GM19023 (cell line): Measurements from ENCODE around the gene MIEF1.
"Not testable (repeated sequence)": the region's sequence is repeated elsewhere in the genome, so short reads cannot be mapped to it uniquely, and the experiment has no call there.

ENCODE experiments used
- ATAC-seq: cut with Tn5 transposase; IDR thresholded peaks from one replicate; pipeline ENCODE4 v1.9.1; 2021; ENCODE audit warnings: mild to moderate bottlenecking, moderate library complexity; ENCODE audit not compliant: unreplicated experiment

Gene MIEF1

DNA sequence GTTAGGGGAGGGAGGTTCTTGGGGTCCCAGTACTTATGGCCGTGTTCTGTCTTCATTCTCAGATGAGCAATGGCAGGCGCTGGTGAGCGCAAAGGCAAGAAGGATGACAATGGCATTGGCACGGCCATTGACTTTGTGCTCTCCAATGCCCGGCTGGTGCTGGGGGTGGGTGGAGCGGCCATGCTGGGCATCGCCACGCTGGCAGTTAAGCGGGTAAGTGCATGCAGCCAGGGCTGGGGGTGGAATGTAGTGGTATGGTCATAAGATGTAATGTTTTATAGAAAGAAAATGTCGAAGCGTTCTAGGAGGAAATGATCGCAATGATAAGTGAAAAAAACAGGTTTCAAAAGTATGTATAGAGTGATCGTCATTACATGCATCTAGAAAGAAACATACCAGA, 9.1 kb downstream of the MIEF1 start:
- no peak for ATAC-seq

DNA sequence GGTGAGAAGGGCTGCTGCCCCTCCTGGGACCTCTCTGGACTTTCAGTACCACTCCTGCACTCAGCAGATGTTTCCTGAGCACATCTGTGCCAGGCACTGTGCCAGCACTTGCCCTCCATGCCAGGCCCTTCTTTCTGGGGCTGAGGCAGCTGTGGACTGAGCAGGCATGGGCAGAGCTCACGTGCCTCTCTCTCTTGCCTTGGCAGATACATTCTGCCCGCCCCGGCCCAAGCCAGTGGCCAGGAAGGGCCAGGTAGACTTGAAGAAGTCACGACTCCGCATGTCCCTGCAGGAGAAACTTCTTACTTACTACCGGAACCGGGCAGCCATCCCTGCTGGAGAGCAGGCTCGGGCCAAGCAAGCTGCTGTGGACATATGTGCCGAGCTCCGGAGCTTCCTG, 9.9 kb downstream of the MIEF1 start:
- ATAC-seq, result no peak

DNA sequence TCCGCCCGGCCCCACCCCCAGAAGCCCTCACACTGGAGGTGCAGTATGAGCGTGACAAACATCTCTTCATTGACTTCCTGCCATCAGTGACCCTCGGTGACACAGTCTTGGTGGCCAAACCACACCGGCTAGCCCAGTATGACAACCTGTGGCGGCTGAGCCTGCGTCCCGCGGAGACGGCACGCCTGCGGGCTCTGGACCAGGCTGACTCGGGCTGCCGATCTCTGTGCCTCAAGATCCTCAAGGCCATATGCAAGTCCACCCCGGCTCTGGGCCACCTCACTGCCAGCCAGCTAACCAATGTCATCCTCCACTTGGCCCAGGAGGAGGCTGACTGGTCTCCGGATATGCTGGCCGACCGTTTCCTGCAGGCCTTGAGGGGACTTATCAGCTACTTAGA, 11.7 kb downstream of the MIEF1 start:
- ATAC-seq, result no peak

DNA sequence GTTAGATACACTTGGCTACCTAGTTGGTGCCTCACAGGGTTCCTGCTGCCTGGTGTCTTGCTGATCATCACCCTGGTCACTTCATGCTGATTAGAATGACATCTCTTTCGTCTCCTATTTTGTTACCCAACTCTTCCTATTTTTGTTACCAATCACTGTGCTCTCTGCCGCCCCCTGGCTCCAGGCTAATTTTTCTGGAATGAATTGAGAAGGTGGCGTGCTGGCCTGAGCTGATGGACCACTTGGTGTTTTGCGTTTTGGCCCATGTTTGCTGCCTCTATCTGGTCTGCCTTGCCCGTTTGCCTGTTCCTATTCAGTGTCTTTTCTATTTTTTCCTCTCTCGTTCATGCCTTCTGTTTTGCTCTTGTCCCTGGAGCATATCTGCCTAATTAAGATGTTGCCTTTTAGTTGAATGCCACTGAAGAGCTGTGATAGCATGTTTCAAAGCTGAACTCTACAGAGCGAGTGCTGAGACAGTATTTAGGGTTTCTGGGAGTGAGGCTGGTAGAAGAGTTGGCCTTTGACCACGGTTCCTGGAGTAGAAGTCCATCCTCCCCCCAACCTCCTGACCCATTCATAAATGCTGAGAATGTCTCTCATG, 12.4 kb downstream of the MIEF1 start:
- no peak for ATAC-seq

DNA sequence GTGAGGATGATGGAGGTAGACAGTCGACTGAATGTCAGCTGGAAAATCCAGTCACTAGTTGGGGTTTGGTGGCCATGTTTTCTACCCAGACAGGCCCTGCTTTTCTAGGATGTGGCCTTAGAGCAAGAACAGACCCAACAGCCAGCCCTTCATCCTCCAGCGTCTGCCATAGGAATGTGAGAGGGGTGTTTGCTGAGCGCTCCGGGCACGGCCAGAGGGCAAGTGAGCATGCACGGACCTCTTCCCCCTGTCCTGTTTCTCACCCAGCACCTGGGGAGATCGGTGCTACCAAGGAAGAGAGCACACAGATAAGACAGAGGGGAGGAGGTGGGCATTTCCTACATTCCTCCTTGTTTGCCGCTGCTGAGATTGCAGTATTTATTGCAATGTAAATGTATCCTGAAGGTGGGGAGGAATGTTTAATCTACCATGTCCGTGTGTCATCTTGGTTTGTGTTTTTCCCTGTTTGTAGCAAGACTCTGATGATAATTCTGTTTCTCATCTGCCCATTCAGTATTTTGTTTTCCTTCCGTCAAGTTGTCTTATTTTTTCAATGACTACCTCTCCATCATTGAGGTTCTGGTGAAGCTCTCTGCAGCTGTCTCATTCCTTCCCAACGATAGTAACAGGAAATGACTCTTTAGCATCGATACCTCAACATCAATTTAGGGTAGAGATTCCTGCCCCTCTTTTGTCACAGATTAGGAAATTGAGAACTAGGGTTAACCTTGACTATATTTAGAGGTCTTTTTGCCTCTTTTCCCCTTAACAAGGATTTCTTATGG, 13.4 kb downstream of the MIEF1 start:
- ATAC-seq, result no peak

DNA sequence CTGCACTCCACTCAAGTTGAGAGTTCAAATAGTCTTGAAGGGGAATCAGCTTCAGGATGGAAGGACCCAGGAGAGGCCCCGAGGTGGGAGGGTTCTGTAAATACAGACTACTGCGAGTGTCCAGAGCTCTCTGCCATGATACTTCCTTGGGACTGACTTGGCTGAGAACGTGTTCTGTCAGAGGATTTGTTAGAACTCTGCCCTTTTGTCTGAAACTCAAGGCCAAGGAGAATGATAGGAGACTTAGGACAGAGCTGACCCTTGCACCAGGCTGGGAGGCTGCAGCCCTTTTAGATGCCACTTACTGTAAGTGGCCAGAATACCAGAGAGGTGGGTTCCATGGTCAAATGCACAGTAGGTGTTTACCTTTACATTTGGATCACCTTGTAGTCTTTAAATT, 15.4 kb downstream of the MIEF1 start:
- no peak for ATAC-seq

DNA sequence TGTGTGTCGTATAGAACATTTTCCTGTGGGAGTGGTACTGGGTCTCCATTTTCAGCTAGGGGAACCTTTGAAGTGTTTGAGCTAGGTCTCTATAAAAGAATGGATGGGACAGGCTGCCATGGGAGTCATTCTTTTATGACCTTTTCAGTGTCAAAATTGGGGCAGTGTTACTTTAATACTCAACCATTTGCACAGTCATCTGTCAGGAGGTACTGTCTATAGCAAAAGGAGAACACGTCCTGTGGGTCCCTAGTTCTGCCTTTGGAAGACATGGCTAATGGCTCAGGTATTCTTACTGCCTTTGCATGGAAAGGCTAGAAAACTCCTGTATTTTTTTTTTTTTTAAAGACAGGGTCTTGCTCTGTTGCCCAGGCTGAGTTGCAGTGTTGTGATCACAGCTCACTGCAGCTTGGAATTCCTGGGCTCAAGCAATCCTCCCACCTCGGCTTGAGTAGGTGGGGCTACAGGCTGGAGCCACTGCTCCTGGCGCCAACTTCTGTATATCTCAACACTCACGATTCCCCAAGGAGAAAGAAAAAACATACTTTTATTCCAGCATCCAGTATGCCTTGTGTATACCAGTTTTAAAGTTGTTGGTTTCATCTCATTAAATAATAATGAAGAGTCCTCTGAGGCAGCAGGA, 16.2 kb downstream of the MIEF1 start:
- ATAC-seq, result no peak

DNA sequence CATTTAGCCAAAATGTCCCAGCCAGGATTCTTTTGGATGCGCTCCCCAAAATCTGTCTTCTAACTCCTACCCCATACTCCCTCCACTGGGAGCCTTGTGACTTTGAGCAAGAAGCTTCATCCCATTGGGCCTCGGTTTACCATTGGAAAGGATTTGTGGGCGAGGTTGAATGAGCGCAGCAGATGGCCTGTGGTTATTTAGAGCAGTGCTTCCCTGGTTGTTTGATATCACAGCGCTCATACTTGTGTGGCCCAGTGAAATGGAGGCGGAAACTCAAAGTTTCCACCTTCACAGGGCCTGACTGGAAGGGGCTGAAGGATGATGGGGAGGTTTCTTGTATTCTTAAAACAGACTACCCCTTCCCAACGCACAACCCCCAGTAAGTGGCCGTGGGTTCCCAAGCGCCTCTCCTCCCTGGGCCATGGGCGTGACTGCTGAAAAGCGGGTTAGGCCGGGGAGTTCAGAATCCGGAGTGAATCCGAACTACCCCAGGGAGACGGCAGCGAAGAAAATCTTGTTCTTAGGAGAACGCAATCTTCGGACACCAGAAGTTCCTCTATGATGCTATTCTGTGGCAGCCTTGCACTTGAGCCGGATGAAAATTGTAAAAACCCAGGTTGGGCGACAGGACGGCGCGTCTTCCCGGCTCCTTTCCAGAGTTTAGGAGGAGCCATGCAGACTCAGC, 17.0 kb downstream of the MIEF1 start:
- no peak for ATAC-seq

DNA sequence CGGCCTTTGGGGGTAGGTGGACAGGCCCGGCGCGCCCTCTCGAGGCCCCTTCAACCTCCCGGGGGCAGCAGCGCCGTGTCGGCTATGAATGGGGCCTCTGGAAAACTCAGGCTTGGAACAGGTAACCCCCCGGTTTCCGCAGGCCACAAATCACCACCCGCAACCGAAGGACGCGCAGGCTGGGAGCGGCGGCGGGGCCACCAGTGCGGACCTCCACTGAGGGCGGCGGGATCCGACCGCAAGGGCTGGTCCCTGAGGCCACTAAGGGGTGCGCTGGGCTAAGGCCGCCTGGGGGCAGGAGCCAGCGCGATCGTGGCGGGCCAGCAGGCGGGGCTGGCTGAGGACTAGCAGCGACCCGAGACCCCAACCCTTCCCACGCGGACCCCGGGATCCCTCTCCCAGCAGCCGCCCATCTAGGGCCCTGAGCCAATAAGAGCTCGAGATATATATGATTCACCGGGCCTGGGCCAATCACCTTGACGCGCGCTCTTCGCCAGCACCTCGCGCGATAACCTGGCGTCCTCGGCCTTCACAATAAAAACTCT, 17.7 kb downstream of the MIEF1 start:
- peak; percentile 71 for ATAC-seq

DNA sequence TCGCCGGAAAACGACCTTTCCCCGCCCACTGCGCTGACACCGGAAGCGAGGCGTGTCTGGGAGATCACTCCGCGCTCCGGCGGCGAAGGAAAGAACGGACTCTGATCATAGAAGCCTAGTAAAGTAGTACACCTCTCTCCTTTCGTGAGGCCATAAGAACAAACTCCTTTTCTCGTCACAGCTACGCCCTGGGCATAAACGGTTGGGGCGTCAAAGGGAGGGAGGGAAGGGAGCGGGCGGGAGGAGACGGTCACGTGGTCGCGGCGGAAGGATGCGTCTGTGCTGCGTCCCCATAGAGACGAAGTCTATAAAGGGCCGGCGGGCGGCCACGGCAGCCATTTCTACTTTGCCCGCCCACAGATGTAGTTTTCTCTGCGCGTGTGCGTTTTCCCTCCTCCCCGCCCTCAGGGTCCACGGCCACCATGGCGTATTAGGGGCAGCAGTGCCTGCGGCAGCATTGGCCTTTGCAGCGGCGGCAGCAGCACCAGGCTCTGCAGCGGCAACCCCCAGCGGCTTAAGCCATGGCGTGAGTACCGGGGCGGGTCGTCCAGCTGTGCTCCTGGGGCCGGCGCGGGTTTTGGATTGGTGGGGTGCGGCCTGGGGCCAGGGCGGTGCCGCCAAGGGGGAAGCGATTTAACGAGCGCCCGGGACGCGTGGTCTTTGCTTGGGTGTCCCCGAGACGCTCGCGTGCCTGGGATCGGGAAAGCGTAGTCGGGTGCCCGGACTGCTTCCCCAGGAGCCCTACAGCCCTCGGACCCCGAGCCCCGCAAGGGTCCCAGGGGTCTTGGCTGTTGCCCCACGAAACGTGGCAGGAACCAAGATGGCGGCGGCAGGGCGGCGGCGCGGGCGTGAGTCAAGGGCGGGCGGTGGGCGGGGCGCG, 18.4 kb downstream of the MIEF1 start, which contains the start of gene ATF4:
Gene ATF4, plus strand, starts transcription at position 337 of the 880 bp plus-strand sequence. CDS start 884 bp downstream, outside the sequence.
- ATAC-seq, result peak; percentile 39

DNA sequence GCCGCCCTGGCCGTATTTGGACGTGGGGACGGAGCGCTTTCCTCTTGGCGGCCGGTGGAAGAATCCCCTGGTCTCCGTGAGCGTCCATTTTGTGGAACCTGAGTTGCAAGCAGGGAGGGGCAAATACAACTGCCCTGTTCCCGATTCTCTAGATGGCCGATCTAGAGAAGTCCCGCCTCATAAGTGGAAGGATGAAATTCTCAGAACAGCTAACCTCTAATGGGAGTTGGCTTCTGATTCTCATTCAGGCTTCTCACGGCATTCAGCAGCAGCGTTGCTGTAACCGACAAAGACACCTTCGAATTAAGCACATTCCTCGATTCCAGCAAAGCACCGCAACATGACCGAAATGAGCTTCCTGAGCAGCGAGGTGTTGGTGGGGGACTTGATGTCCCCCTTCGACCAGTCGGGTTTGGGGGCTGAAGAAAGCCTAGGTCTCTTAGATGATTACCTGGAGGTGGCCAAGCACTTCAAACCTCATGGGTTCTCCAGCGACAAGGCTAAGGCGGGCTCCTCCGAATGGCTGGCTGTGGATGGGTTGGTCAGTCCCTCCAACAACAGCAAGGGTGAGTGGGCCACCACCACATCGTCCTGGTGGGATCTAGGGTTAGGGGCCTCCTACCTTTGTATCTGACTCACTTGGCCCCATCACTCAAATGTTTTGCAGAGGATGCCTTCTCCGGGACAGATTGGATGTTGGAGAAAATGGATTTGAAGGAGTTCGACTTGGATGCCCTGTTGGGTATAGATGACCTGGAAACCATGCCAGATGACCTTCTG, 19.2 kb downstream of the MIEF1 start:
- ATAC-seq, result not testable (repeated sequence)

DNA sequence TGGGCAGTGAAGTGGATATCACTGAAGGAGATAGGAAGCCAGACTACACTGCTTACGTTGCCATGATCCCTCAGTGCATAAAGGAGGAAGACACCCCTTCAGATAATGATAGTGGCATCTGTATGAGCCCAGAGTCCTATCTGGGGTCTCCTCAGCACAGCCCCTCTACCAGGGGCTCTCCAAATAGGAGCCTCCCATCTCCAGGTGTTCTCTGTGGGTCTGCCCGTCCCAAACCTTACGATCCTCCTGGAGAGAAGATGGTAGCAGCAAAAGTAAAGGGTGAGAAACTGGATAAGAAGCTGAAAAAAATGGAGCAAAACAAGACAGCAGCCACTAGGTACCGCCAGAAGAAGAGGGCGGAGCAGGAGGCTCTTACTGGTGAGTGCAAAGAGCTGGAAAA, 20.0 kb downstream of the MIEF1 start:
- not testable (repeated sequence) for ATAC-seq

DNA sequence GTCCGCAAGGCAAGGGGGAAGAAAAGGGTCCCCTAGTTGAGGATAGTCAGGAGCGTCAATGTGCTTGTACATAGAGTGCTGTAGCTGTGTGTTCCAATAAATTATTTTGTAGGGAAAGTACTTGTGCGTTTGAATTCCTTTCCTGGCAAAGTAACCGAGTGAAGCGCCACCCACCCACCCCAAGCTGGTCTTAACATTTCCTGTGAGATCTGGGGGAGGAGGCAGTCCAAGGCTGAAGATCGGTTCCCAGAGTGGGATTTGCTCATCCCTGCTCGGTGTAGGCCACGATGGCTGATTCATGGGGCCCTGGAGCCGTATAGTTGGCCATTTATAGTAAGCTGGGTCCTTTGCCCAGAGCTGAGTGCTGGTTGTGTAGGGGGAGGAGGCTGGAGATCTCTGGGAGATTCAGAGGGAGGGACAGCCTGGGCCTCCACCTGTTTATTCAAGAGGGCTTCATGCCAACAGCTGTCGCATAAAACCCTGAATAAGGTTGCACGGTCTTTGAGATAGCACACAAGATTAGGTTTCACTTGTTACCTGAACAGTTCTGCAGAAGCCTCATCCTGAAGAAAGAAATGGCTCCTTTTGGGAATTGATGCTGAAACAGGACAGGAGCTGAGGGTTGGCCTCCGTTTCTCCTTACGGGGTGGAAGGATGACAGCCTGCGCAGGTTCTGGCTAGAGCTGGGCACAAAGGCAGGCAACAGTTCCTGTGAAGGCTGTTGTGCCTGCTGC, 20.6 kb downstream of the MIEF1 start:
- ATAC-seq, result no peak

DNA sequence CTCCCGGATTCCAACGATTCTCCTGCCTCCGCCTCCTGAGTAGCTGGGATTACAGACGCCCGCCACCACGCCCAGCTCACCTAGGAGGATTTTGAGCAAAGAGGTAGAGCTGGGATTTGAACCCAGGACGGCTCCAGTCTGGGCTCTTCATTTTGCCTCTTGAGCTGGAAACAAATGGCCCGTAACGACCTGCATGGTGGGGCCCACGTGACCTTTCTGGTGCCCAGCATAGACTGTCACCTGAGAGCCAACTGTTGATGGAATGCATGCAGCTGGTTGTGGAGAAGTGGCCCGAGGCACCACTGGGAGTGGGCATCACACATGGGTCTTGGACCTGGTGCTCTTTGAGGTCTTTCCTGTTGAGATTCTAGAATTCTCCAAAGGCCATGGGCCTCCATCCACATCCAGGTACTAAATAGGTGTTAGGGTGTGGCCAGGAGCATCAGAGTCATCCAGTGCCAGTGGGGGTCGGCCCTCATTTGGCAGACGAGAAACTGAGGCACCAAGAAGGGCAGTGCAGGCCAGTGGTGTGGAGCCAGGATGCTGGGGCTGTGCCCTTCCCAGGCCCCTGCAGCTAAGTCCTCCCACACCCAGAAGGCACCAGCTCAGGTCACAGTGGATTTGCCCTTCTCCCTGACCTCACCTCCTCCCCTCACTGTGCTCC, 22.1 kb downstream of the MIEF1 start:
- ATAC-seq, result no peak

DNA sequence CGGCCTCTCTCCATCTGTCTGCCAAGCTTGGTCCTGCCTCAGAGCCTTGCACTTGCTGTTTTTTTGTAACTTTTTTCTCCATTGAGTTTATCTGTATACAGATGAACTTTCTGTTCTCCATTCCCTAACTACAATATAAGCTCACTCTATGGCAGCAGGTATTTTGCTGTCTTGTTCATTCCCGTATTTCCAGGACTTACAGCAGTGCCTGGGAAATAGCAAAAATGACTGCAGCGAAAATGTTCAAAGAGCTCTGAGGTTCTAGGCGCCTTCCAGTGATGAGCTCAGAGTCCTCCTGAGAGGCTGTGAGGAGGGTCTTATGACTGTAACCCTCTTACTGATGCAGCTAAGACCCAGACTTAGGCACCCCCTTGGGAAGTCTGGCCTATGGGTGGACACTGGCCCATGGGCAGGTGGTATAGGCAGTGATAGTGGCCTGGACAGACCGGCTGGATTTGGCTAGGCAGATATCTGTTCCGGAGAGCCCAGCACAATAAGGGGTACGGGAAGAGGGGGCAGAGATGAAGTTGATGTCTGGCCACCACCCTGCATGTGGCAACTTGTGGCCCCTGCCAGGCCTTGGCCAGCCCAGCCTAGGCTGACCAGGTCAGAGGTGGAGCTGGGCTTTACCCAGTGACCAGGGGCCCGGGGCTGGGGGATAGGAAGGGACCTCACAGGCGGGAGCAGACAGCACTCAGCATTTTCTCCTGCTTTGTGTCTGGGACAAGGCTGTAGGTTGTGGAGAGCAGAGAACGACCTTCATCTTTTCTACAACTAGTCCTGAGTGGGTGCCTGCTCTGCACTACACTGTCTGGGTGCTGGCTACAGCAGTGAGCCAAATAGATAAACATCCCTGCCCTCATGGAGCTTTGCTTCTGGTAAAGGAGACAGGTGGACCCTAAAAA, 22.9 kb downstream of the MIEF1 start:
- no peak for ATAC-seq

DNA sequence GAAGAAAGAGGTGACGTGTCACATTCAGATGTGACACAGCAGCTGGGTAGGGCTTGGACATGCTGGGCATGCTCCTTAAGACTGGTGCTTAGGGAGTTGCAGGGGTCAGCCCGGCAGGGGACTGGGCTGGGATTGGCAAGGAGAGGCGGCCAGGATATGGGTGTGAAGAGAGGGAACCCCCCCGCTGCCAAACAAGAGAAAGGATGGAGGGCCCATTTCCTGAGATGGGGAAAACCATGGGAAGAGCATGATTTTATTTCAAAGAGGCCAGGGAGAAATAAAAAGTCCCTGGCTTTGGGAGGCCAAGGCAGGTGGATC, 23.5 kb downstream of the MIEF1 start:
- ATAC-seq, result no peak

DNA sequence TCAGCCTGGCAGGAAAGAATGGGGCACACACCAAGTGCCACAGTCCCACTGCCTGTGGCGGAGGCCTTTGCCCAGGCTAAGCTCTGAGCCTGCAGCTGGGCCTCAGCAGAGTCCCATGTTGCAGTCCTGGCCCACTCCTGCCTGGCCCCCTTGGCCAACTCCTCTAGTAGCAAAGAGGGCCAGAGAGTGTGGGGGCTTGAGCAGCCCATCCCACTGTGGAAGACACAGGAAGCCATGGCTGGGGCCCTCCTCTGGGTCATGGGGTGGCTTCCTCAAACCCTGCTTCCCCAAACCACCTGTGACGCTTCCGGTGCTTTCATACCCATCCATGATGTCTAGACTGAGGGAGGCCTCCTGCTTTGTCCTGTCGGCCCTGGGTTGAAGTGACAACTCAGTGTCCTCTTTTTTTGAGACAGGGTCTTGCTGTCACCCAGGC, 24.7 kb downstream of the MIEF1 start:
- ATAC-seq, result no peak
